BLaER1 (cell line): Measurements from ENCODE around the gene ST8SIA4.

Source experiments
- H3K27ac ChIP-seq: shearing (Covaris generic); formaldehyde crosslinking; 2 replicates; pipeline ENCODE4 v1.8.1; 2022
- H3K27me3 ChIP-seq: shearing (Covaris generic); formaldehyde crosslinking; 2 replicates; pipeline ENCODE4 v1.8.1; 2022
- H3K36me3 ChIP-seq: shearing (Covaris generic); formaldehyde crosslinking; 2 replicates; pipeline ENCODE4 v1.8.1; 2022
- H3K4me1 ChIP-seq: shearing (Covaris generic); formaldehyde crosslinking; 2 replicates; pipeline ENCODE4 v1.8.1; 2022
- H3K4me2 ChIP-seq: shearing (Covaris generic); formaldehyde crosslinking; 2 replicates; pipeline ENCODE4 v1.8.1; 2022
- H3K4me3 ChIP-seq: shearing (Covaris generic); formaldehyde crosslinking; 2 replicates; pipeline ENCODE4 v1.8.1; 2022
- H3K9ac ChIP-seq: shearing (Covaris generic); formaldehyde crosslinking; 2 replicates; pipeline ENCODE4 v1.8.1; 2022
- H3K9me3 ChIP-seq: shearing (Covaris generic); formaldehyde crosslinking; 2 replicates; pipeline ENCODE4 v1.8.1; 2022
- H4K20me1 ChIP-seq: shearing (Covaris generic); formaldehyde crosslinking; 2 replicates; pipeline ENCODE4 v1.8.1; 2022
- Cebpa-rat ChIP-seq: shearing (Covaris generic); IDR thresholded peaks from 2 replicates; pipeline ENCODE4 v1.8.1; 2022

ST8SIA4 gene

DNA sequence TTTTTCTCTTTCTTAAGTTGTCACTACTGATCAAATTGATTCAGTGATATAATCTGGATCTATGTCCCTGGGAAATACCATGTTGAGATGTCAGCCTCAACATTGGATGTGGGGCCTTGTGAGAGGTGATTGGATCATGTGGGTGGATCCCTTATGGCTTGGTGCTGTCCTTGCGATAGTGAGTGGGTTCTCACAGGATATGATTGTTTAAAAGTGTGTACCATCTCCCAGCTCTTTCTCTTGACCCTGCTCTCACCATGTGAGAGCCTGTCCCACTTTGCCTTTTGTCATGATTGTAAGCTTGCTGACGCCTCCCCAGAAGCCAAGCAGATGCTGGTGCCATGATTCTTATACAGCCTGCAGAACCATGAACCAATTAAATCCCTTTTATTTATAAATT, 68.6 kb downstream of the ST8SIA4 start:
- TF ChIP-seq Cebpa-rat: no peak
- H3K27ac ChIP-seq: no peak overlapping the region
- H3K4me1 ChIP-seq: no peaks in the 10 kb centered on the region
- no peaks in the 10 kb centered on the region for H3K27me3 ChIP-seq
- H3K36me3 ChIP-seq: peaks cover 39% of the 10 kb centered on the region
- H4K20me1 ChIP-seq: peaks cover 7% of the 10 kb centered on the region
- H3K4me3 ChIP-seq: no peak overlapping the region
- no peak overlapping the region for H3K4me2 ChIP-seq
- H3K9ac ChIP-seq: no peak overlapping the region
- no peaks in the 10 kb centered on the region for H3K9me3 ChIP-seq

DNA sequence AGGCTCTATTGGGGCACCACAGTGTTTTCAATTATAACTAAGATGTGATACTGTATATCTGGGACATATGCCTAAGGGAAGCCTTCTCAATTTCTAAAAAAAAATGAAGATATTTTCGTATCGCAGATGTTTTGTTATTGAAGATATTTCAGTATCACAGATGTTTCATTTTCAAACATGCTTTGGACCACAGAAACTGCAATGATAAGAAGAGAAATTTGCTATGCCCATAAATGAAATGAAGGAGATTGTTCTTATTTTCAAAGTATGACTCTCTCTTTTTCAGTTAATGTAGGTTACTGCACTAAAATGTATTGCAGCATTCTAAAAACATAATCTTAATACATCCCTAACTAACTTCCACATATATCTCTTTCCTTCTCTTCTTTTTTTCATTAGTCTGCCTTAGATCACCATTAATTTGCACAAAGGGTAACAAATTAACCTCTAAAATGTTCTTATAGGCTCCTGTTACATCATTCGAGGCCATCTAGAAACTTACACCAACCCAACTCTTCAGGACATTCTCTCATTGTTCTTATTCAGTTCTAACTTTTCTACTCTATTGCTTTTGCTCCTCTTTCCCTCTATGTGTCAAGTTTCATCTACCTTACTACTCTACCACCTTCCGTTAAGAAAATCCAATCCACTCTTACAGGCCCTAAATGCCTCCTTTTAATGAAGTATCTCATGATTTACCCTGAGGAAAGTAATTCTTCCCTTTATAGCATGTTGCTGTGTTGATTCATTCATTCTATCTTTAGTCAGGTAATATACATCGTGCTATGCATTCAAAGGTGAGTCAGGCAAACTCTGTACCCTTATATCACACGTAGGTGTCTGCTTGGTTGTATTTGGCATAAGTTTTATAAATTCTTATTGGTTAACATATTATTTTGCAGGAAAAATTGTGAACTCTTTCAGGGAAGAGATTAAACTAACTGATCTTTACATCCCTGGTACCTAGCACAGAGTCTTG, 70.5 kb downstream of the ST8SIA4 start:
- H3K4me3 ChIP-seq: no peak overlapping the region
- H3K27ac ChIP-seq: no peak overlapping the region
- H3K9ac ChIP-seq: no peak overlapping the region
- no peak overlapping the region for H3K4me2 ChIP-seq
- no peaks in the 10 kb centered on the region for H3K27me3 ChIP-seq
- H4K20me1 ChIP-seq: peaks cover 24% of the 10 kb centered on the region
- no peak for TF ChIP-seq Cebpa-rat
- H3K4me1 ChIP-seq: peaks cover 11% of the 10 kb centered on the region
- H3K36me3 ChIP-seq: peaks cover 33% of the 10 kb centered on the region
- no peaks in the 10 kb centered on the region for H3K9me3 ChIP-seq

DNA sequence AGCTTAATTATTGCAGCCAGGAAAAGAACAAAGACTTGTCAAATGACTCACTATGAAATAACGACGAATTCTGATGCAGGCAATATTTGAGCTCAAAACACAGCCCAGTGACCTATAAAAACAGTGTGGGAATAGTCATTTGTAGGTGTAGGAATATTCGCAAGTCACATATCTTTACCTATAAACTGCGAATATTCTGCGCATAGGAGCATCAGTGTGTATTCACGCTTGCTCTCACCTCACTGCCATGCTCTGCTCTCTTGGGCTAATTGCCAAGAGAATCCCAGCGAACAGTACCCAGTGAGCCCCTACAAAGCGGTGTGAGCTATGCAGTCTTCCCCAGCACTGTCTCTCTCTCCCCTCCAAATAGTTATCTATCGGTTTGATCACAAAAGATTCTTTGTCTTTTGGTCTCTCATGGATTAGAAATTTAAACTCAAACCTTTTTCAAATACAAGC, 74.2 kb downstream of the ST8SIA4 start:
- Histone ChIP-seq H3K27ac (no peak overlapping the region), H3K4me2 (no peak overlapping the region), H3K4me1 (peaks cover 15% of the 10 kb centered on the region), H3K9me3 (no peaks in the 10 kb centered on the region), H3K9ac (no peak overlapping the region), H3K4me3 (no peak overlapping the region), H3K36me3 (peaks cover 34% of the 10 kb centered on the region; the same call in 1 of the 2 replicates), H4K20me1 (peaks cover 38% of the 10 kb centered on the region), H3K27me3 (no peaks in the 10 kb centered on the region)
- TF ChIP-seq Cebpa-rat: no peak

DNA sequence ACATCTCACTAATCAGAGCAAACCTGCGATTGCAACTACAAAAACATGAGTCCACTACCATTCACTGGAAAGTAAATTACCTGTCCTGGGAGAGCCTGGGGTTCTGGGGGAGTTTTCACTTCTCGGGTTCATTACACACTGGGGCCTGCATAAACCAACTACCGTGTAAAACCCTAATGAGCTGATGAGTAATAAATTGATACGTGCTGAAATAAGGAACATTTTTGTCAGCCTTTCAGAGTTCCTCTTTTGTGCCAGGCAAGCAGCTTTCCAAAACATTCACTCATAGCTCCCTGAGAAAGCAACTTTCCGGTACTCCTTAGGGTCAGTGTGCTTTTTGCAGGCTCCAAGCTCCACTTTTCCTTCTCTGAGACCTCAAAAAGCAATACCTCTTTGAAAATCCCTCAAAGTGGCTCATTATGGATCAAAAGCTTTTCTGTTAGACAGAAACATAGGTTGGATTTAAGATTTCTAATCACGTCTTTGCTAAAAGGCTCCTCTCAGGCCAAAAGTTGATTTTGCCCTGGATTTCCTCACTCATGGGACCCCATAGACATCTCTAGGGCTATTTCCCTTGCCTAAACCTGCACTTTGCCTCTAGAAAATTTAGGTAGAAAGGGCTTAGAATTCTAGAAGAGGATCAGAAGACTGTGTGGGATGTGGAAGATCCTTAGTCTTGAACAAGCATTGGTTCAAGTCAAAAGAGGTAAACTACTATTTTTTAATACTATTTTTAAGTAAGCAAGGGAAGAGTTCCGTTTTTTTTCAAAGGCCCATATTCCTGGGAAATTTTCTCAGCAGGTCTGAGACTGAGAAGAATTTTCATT, 74.8 kb downstream of the ST8SIA4 start:
- Histone ChIP-seq H3K27me3 (no peaks in the 10 kb centered on the region), H3K9ac (no peak overlapping the region), H3K4me3 (no peak overlapping the region), H3K27ac (0 out of 2 replicates have a peak overlapping the region, but pooled peaks have one; percentile 23), H3K9me3 (no peaks in the 10 kb centered on the region), H3K4me2 (0 out of 2 replicates have a peak overlapping the region, but pooled peaks have one; percentile 11), H3K4me1 (peaks cover 15% of the 10 kb centered on the region), H4K20me1 (peaks cover 38% of the 10 kb centered on the region), H3K36me3 (peaks cover 33% of the 10 kb centered on the region; the same call in 1 of the 2 replicates)
- no peak for TF ChIP-seq Cebpa-rat

DNA sequence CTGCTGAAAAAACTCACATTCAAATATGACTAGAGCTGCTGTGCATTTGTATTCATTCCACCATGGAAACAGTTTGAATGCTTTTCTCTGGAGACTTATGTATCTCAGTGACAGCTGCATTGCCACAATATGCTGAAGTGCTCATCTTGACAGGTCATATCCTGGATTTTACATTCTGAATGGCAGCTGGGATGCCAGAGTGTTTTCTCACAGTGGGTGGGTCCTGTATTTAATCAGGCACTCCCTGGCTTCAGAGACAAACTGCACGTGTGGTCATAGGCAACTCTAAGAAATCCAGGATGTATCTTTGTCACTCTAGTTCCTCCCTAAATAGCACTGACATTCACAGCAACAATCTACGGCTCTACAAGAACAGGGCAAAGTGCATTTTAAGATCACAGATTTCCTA, 75.6 kb downstream of the ST8SIA4 start:
- Histone ChIP-seq H3K4me1 (peaks cover 15% of the 10 kb centered on the region), H3K9ac (no peak overlapping the region), H3K36me3 (peaks cover 35% of the 10 kb centered on the region; the same call in 1 of the 2 replicates), H3K27me3 (no peaks in the 10 kb centered on the region), H3K9me3 (no peaks in the 10 kb centered on the region), H3K27ac (0 out of 2 replicates have a peak overlapping the region, but pooled peaks have one; percentile 23), H4K20me1 (peaks cover 46% of the 10 kb centered on the region), H3K4me2 (no peak overlapping the region), H3K4me3 (no peak overlapping the region)
- no peak for TF ChIP-seq Cebpa-rat

DNA sequence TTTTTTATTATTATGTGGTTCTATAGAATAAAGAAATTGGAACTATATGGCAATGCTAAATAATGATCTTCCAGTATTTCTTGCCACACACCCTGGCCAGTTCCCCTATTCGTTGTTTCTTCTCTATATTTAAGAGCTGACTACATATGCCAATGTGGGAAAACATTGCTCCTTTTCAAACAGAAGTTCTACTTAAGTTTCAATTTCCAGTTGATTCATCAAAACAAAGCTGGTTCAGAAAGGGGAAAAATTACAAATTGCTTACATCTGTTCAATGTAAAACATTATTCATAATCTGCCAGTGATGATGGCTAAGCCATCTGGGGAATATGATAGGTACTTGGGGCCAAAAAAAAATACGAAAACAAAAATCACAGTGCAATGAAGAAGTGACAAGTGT, 76.9 kb downstream of the ST8SIA4 start:
- peaks cover 59% of the 10 kb centered on the region for H4K20me1 ChIP-seq
- H3K9me3 ChIP-seq: no peaks in the 10 kb centered on the region
- H3K4me1 ChIP-seq: peaks cover 15% of the 10 kb centered on the region
- no peaks in the 10 kb centered on the region for H3K27me3 ChIP-seq
- no peak overlapping the region for H3K9ac ChIP-seq
- TF ChIP-seq Cebpa-rat: no peak
- no peak overlapping the region for H3K27ac ChIP-seq
- no peak overlapping the region for H3K4me3 ChIP-seq
- H3K4me2 ChIP-seq: no peak overlapping the region
- peaks cover 38% of the 10 kb centered on the region; the same call in 1 of the 2 replicates for H3K36me3 ChIP-seq

DNA sequence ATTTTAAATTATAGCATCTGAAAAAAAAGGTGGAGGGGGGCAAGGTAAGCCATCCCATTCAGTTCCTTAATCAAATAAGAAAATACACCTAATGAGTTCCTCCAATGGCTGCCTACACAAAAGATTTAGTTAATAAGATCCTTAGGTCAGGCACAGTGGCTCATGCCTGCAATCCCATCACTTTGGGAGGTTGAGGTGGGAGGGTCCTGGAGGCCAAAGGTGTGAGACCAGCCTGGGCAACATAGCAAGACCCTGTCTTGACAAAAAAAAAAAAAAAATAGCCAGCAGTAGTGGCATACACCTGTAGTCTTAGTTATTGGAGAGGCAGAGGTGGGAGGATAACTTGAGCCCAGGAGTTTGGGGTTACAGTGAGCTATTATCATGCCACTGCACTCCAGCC, 78.4 kb downstream of the ST8SIA4 start:
- no peaks in the 10 kb centered on the region for H3K27me3 ChIP-seq
- H3K4me1 ChIP-seq: peaks cover 15% of the 10 kb centered on the region
- peaks cover 63% of the 10 kb centered on the region for H4K20me1 ChIP-seq
- no peak for TF ChIP-seq Cebpa-rat
- no peak overlapping the region for H3K9ac ChIP-seq
- H3K36me3 ChIP-seq: peaks cover 32% of the 10 kb centered on the region; the same call in 1 of the 2 replicates
- H3K27ac ChIP-seq: no peak overlapping the region
- no peaks in the 10 kb centered on the region for H3K9me3 ChIP-seq
- H3K4me2 ChIP-seq: no peak overlapping the region
- no peak overlapping the region for H3K4me3 ChIP-seq

DNA sequence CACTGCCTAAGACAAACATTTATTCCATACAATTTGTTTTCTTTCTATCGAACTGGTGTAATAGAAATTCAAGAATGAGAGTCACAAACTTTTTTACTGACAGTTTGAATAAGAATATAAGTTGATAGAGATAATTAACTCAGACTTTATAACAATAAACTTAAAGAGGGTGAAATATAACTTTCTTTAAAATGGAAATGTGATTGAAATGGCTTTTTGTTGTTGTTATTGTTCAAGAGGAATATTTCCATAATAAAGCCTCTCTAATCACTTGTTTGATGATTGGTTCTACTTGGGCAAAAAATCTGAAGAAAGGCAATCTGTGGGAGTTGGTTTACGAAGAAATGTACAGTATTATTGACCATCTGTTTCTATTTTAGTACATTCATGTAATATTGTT, 79.3 kb downstream of the ST8SIA4 start:
- Histone ChIP-seq H3K36me3 (peaks cover 40% of the 10 kb centered on the region; the same call in 1 of the 2 replicates), H4K20me1 (peaks cover 58% of the 10 kb centered on the region), H3K9me3 (no peaks in the 10 kb centered on the region), H3K27ac (no peak overlapping the region), H3K4me1 (peaks cover 15% of the 10 kb centered on the region), H3K4me2 (no peak overlapping the region), H3K27me3 (no peaks in the 10 kb centered on the region), H3K4me3 (no peak overlapping the region), H3K9ac (no peak overlapping the region)
- no peak for TF ChIP-seq Cebpa-rat

DNA sequence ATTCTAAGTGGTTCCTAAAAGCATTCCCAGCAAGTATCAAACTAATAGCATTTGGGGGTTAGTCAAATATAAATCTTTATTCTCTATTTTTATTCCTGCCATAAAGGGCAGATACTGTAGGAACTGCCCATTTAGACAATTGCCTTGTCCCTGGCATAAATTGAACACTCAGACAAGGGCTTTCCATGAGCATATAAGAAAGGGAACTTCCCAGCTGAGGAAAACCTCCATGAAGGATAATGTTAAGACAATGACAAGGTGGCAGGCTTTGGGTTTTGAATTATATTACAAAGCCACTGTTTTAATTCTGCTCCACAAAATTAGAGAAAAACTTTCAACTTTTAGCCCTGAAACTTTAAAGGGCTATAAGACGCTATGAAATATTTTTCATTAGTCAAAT, 81.3 kb downstream of the ST8SIA4 start:
- H3K27ac ChIP-seq: no peak overlapping the region
- H3K4me1 ChIP-seq: no peaks in the 10 kb centered on the region
- peaks cover 37% of the 10 kb centered on the region for H4K20me1 ChIP-seq
- TF ChIP-seq Cebpa-rat: no peak
- no peak overlapping the region for H3K9ac ChIP-seq
- H3K27me3 ChIP-seq: no peaks in the 10 kb centered on the region
- H3K9me3 ChIP-seq: no peaks in the 10 kb centered on the region
- H3K4me3 ChIP-seq: no peak overlapping the region
- H3K4me2 ChIP-seq: no peak overlapping the region
- H3K36me3 ChIP-seq: peaks cover 46% of the 10 kb centered on the region; the same call in 1 of the 2 replicates
